Measurements from ENCODE around the gene GNPTG. TPM values are rescaled to one million over a fixed set of nuclear protein-coding genes. Genes with fewer than 3 reads are reported as not detected.

The GNPTG gene
- 50.5 TPM for total RNA-seq (ENCODE audit: unreplicated experiment)
- long read RNA-seq, transcript GNPTG-201 (11 exons, 1,983 nt): major isoform, 20 of 26 reads
- long read RNA-seq, partial matches to known transcripts: 1 of 26 reads
- long read RNA-seq, other reads (novel, unspliced or antisense): 5 of 26 reads

GRCh38 chr16:1351582-1352362 lies at the start of gene GNPTG, which contains the start of gene TSR3:
Gene GNPTG, plus strand, starts transcription at chr16:1351931. Its CDS starts 35 bp downstream, at chr16:1351966.
Gene TSR3, minus strand, starts transcription at chr16:1351878. Its CDS starts 74 bp downstream, at chr16:1351804.
- peak; percentile 88 for DNase-seq
- TF ChIP-seq CTCF (IDR thresholded peaks at IDR 0.05; ENCODE audit: partially characterized antibody, unreplicated experiment): no peak
- Mint-ChIP-seq H3K36me3 (ENCODE audit: unreplicated experiment) (no peaks in the 10 kb centered on the region), H3K9me3 (ENCODE audit: unreplicated experiment) (peaks cover 30% of the 10 kb centered on the region), H3K4me1 (ENCODE audit: low read depth, unreplicated experiment) (peaks cover 10% of the 10 kb centered on the region), H3K27ac (ENCODE audit: unreplicated experiment) (peak within 1 kb of the TSS; percentile 87), H3K27me3 (ENCODE audit: unreplicated experiment) (peaks cover 18% of the 10 kb centered on the region), H3K4me3 (ENCODE audit: unreplicated experiment) (peak within 1 kb of the TSS; percentile 94)

- H3K36me3 Mint-ChIP-seq (ENCODE audit: unreplicated experiment): no peaks in the 10 kb centered on the region
- peaks cover 4% of the 10 kb centered on the region for H3K27me3 Mint-ChIP-seq (ENCODE audit: unreplicated experiment)
- DNase-seq: no peak
- H3K27ac Mint-ChIP-seq (ENCODE audit: unreplicated experiment): no peak overlapping the region
- TF ChIP-seq CTCF (IDR thresholded peaks at IDR 0.05; ENCODE audit: partially characterized antibody, unreplicated experiment): no peak
- no peak overlapping the region for H3K4me3 Mint-ChIP-seq (ENCODE audit: unreplicated experiment)
- peaks cover 7% of the 10 kb centered on the region for H3K9me3 Mint-ChIP-seq (ENCODE audit: unreplicated experiment)
- peaks cover 3% of the 10 kb centered on the region for H3K4me1 Mint-ChIP-seq (ENCODE audit: low read depth, unreplicated experiment)
Measured at GRCh38 chr16:1305823-1306222, 45.9 kb upstream of the GNPTG start.

GRCh38 chr16:1306334-1306733 lies 45.4 kb upstream of the GNPTG start:
- DNase-seq: no peak
- TF ChIP-seq CTCF (IDR thresholded peaks at IDR 0.05; ENCODE audit: partially characterized antibody, unreplicated experiment): no peak
- peaks cover 7% of the 10 kb centered on the region for H3K9me3 Mint-ChIP-seq (ENCODE audit: unreplicated experiment)
- H3K27ac Mint-ChIP-seq (ENCODE audit: unreplicated experiment): no peak overlapping the region
- peaks cover 6% of the 10 kb centered on the region for H3K27me3 Mint-ChIP-seq (ENCODE audit: unreplicated experiment)
- no peaks in the 10 kb centered on the region for H3K36me3 Mint-ChIP-seq (ENCODE audit: unreplicated experiment)
- H3K4me1 Mint-ChIP-seq (ENCODE audit: low read depth, unreplicated experiment): peaks cover 6% of the 10 kb centered on the region
- H3K4me3 Mint-ChIP-seq (ENCODE audit: unreplicated experiment): no peak overlapping the region

GRCh38 chr16:1308036-1308976 lies 43.4 kb upstream of the GNPTG start:
- Mint-ChIP-seq H3K36me3 (ENCODE audit: unreplicated experiment) (no peaks in the 10 kb centered on the region), H3K27ac (ENCODE audit: unreplicated experiment) (peak overlapping the region; percentile 81), H3K27me3 (ENCODE audit: unreplicated experiment) (peaks cover 6% of the 10 kb centered on the region), H3K4me3 (ENCODE audit: unreplicated experiment) (peak overlapping the region; percentile 87), H3K9me3 (ENCODE audit: unreplicated experiment) (peaks cover 7% of the 10 kb centered on the region), H3K4me1 (ENCODE audit: low read depth, unreplicated experiment) (peaks cover 12% of the 10 kb centered on the region)
- no peak for TF ChIP-seq CTCF (IDR thresholded peaks at IDR 0.05; ENCODE audit: partially characterized antibody, unreplicated experiment)
- no peak for DNase-seq
